Activated T-helper 1 cell treated with anti-CD3 and anti-CD28 coated beads, Interleukin-12 subunit alpha, Interleukin-12 subunit beta, Interleukin-2, Interleukin-4 antibody, amounts not matched to agents 30 ng/mL and 10 ng/mL and 1 ng/mL, durations not matched to agents 14 hours and 24 hours and 36 hours (primary cell): ENCODE measurements around the gene STXBP6. TPM values are rescaled to one million over a fixed set of nuclear protein-coding genes. Genes with fewer than 3 reads are reported as not detected.

ENCODE experiments used
- DNase-seq: peaks from one replicate; pipeline ENCODE4 v3.0.0; 2021; ENCODE audit warnings: low spot score
- H3K27ac Mint-ChIP-seq: one replicate; pipeline ENCODE4 v1.8.0; 2021; ENCODE audit warnings: mild to moderate bottlenecking, mixed read lengths
- H3K27me3 Mint-ChIP-seq: one replicate; pipeline ENCODE4 v1.8.0; 2022; ENCODE audit warnings: mild to moderate bottlenecking, moderate library complexity, mixed read lengths; ENCODE audit not compliant: insufficient read depth
- H3K36me3 Mint-ChIP-seq: one replicate; pipeline ENCODE4 v1.8.0; 2021; ENCODE audit warnings: low read depth, mixed read lengths
- H3K4me1 Mint-ChIP-seq: one replicate; pipeline ENCODE4 v1.8.0; 2021; ENCODE audit warnings: low read depth, mixed read lengths
- H3K4me3 Mint-ChIP-seq: one replicate; pipeline ENCODE4 v1.8.0; 2021; ENCODE audit warnings: mild to moderate bottlenecking, moderate library complexity, mixed read lengths
- H3K9me3 Mint-ChIP-seq: one replicate; pipeline ENCODE4 v1.8.0; 2021; ENCODE audit warnings: mixed read lengths
- intact Hi-C: fragments of 100-400 bp; cut with micrococcal nuclease; formaldehyde crosslinking; loops from one replicate; pipeline ENCODE4 v1.15.1; 2024
- total RNA-seq: library from RNA; stranded (reverse); gene quantifications from 2 replicates; pipeline ENCODE4 v1.2.3, GENCODE V29; 2022

STXBP6 gene
- total RNA-seq, 1 donor from 2014 or later = not detected

DNA sequence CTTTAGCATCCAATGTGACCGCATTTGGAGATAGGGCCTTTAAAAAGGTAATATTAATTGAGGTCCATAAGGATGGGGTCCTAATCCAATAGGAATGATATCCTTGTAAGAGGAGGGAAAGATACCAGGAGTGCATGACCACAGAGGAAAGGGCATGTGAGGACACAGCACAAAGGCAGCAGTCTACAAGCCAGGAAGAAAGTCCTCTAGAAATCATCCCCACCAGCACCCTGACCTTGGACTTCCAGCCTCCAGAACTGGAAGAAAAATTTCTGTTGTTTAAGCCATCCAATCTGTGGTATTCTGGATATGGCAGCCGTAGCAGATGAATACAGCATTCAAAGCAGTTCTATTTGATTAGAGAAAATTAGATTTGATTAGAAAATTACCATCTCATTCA, 145.4 kb downstream of the STXBP6 start:
- intact Hi-C loops = no loop called here
- Mint-ChIP-seq H3K4me3 (no peak overlapping the region), H3K4me1 (no peaks in the 10 kb centered on the region), H3K27me3 (peaks cover 5% of the 10 kb centered on the region), H3K9me3 (no peaks in the 10 kb centered on the region), H3K27ac (no peak overlapping the region), H3K36me3 (no peaks in the 10 kb centered on the region)
- no peak for DNase-seq

DNA sequence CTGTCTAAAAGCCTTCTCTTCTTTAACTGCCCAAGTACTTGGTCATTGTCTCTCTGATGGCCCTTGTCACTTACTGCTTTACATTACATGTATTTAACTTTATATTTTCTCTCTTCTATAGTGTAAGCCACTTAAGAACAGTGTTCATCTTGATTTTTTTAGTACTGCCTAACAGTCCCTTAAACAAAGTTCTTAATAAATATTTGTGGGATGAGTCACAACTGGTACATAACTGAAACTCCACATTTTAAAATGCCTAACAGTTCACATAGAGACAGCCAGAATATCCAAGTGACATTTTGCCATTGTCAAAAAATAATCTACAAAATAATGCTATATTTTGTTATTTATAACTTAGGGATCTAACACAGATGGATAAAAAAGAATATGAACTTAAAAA, 146.6 kb downstream of the STXBP6 start:
- no peaks in the 10 kb centered on the region for H3K9me3 Mint-ChIP-seq
- no peak overlapping the region for H3K27ac Mint-ChIP-seq
- H3K4me3 Mint-ChIP-seq = no peak overlapping the region
- DNase-seq = no peak
- H3K36me3 Mint-ChIP-seq = no peaks in the 10 kb centered on the region
- no peaks in the 10 kb centered on the region for H3K4me1 Mint-ChIP-seq
- peaks cover 5% of the 10 kb centered on the region for H3K27me3 Mint-ChIP-seq
- intact Hi-C loops = no loop called here

DNA sequence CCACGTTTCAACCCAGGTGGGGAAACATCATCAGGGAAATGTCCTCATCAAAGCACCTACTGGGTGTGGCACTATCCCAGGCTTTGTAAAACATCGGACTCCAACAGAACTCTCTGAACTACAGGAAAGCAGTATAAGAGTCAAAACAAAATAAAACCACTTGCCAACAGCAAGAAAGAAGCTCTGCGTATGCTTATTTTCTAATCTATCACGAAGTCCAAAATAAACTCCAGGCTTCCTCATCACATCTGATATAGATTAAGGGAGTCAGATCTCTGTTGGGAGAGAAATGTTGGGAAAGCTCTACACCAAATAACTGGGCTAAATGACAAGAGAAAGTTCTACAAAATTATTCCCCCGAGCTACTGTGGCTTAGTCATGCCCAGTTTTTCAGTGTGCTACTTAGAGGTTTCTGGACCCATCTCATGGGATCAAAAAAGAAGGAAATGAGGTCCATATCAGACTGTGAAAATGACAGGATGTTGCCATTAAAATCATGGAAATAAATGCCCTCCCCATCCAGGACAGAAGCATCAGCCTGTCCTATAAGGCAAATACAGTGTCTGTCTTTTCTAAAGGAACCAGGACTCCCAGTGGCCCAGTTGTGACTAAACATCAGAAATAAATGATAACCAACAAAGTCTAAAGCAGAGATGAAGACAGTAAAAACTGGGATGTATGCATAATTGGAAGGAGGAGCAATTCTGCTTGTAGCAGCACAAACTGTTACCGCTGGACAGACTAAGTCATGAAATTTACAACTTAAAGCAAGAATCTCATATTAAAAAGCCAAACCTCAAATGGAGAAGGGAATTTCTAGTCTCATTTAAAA, 149.5 kb downstream of the STXBP6 start:
- no peaks in the 10 kb centered on the region for H3K27me3 Mint-ChIP-seq

DNA sequence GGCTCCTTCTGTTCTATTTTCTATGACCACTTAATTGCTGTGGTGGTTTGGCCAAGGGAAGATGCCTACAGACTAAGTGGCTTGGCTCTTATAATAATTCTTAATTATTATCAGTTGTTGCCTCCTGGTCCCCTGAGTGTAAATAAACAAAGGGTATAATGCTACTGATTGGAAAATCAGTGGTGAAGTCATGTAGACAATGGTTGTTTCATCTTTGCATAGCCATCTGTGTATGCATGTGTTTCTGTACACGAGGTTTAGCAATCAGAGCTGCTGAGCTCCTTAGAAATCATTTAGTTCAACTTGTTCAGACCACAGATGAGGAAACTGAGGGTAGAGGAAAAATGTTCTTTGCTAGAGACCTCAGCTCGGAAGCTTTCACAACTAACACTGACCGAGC, 152.2 kb downstream of the STXBP6 start:
- no peaks in the 10 kb centered on the region for H3K4me1 Mint-ChIP-seq
- H3K36me3 Mint-ChIP-seq = no peaks in the 10 kb centered on the region
- no peaks in the 10 kb centered on the region for H3K27me3 Mint-ChIP-seq
- no peak for DNase-seq
- H3K9me3 Mint-ChIP-seq = no peaks in the 10 kb centered on the region
- H3K4me3 Mint-ChIP-seq = no peak overlapping the region
- intact Hi-C loops = no loop called here
- H3K27ac Mint-ChIP-seq = no peak overlapping the region

More for the DNA sequence above, 149.5 kb downstream of the STXBP6 start:
- Mint-ChIP-seq H3K4me3 (no peak overlapping the region), H3K9me3 (no peaks in the 10 kb centered on the region), H3K27ac (no peak overlapping the region), H3K4me1 (no peaks in the 10 kb centered on the region), H3K36me3 (no peaks in the 10 kb centered on the region)
- intact Hi-C loops = no loop called here
- no peak for DNase-seq

- Mint-ChIP-seq H3K9me3 (no peaks in the 10 kb centered on the region), H3K27me3 (no peaks in the 10 kb centered on the region), H3K4me3 (no peak overlapping the region), H3K36me3 (no peaks in the 10 kb centered on the region), H3K4me1 (no peaks in the 10 kb centered on the region), H3K27ac (no peak overlapping the region)
- intact Hi-C loops = no loop called here
- DNase-seq = no peak
These were observed 154.3 kb downstream of the STXBP6 start for GRCh38 chr14:24895622-24896021.

- Mint-ChIP-seq H3K4me1 (no peaks in the 10 kb centered on the region), H3K27me3 (no peaks in the 10 kb centered on the region), H3K27ac (no peak overlapping the region), H3K4me3 (no peak overlapping the region), H3K36me3 (no peaks in the 10 kb centered on the region), H3K9me3 (no peaks in the 10 kb centered on the region)
- no peak for DNase-seq
- intact Hi-C loops = no loop called here
These were observed 154.7 kb downstream of the STXBP6 start for GRCh38 chr14:24895243-24895583.

DNA sequence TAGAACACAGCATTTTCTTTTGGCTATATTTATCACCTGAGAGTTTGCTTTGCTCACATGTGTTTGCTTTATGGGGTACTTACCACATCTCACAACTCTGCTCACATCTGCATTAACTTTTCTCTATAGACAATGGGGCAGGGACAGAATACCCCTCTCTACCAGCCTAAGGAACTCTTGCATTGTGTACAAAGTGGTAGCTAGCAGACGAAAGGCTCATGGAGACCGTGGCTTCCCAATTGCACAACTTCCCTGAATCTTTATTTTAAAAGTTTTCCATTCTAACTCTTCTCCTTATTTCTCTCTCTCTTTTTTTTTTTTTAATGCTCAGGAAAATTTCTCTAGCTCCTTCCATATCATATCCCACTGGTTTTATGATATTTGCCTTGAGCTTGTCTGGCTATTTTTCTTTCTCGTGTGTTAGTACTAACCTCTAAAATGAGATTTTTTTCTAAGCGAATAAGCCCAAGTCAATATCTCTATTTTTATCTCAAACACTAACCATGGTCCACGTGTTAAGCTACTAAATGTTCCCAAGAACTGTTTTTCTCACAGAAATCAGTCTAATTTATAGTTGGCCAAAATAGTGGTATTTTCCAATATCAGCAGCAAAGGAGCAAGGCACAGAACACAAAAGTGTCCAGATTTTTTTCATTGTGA, 155.2 kb downstream of the STXBP6 start:
- H3K36me3 Mint-ChIP-seq = no peaks in the 10 kb centered on the region
- H3K4me3 Mint-ChIP-seq = no peak overlapping the region
- H3K27me3 Mint-ChIP-seq = no peaks in the 10 kb centered on the region
- no peak overlapping the region for H3K27ac Mint-ChIP-seq
- H3K9me3 Mint-ChIP-seq = no peaks in the 10 kb centered on the region
- intact Hi-C loops = no loop called here
- DNase-seq = no peak
- H3K4me1 Mint-ChIP-seq = no peaks in the 10 kb centered on the region

DNA sequence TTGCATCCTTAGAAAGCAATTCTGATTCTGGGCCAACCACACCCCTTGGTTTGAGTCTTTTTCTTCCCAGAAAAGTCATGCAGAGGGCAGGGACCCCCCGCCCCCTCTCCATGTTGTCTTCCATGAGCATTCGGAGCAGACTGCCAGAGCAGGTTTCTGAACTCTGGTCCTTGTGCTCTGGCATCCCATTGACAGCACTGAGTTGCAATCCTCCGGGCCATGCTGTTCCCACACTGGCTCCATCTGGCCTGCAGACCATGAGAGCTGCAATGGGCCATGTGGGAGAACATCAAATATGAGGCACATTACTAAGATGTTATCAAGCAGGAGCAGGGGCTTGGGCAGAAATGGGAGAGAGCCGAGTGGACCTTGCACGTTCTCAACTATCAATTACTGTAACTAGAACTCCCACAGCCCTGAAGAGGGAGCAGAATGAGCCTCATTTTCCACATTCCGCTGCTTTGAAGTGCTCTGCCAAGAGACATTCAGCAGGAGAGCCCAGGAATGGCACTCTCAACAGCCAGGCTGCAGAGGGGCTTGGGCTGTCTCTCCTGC, 157.4 kb downstream of the STXBP6 start:
- intact Hi-C loops = no loop called here
- peaks cover 4% of the 10 kb centered on the region for H3K27me3 Mint-ChIP-seq
- H3K4me3 Mint-ChIP-seq = no peak overlapping the region
- no peaks in the 10 kb centered on the region for H3K4me1 Mint-ChIP-seq
- H3K36me3 Mint-ChIP-seq = no peaks in the 10 kb centered on the region
- no peak for DNase-seq
- no peaks in the 10 kb centered on the region for H3K9me3 Mint-ChIP-seq
- H3K27ac Mint-ChIP-seq = no peak overlapping the region

- H3K27ac Mint-ChIP-seq = no peak overlapping the region
- no peaks in the 10 kb centered on the region for H3K4me1 Mint-ChIP-seq
- H3K36me3 Mint-ChIP-seq = no peaks in the 10 kb centered on the region
- no peaks in the 10 kb centered on the region for H3K9me3 Mint-ChIP-seq
- intact Hi-C loops = no loop called here
- H3K4me3 Mint-ChIP-seq = no peak overlapping the region
- H3K27me3 Mint-ChIP-seq = peaks cover 4% of the 10 kb centered on the region
- no peak for DNase-seq
These were observed 157.9 kb downstream of the STXBP6 start for GRCh38 chr14:24891987-24892496.

- Mint-ChIP-seq H3K27ac (no peak overlapping the region), H3K27me3 (peaks cover 4% of the 10 kb centered on the region)
- intact Hi-C loops = no loop called here
These were observed 159.2 kb downstream of the STXBP6 start for GRCh38 chr14:24890716-24891115.

GRCh38 chr14:24889843-24890242, 160.1 kb downstream of the STXBP6 start:
- peaks cover 4% of the 10 kb centered on the region for H3K27me3 Mint-ChIP-seq
- H3K27ac Mint-ChIP-seq = no peak overlapping the region
- no peaks in the 10 kb centered on the region for H3K36me3 Mint-ChIP-seq
- DNase-seq = no peak
- H3K4me1 Mint-ChIP-seq = no peaks in the 10 kb centered on the region
- H3K9me3 Mint-ChIP-seq = no peaks in the 10 kb centered on the region
- H3K4me3 Mint-ChIP-seq = no peak overlapping the region
- intact Hi-C loops = no loop called here

More at GRCh38 chr14:24890716-24891115, 159.2 kb downstream of the STXBP6 start:
- DNase-seq = no peak
- H3K4me3 Mint-ChIP-seq = no peak overlapping the region
- H3K4me1 Mint-ChIP-seq = no peaks in the 10 kb centered on the region
- H3K36me3 Mint-ChIP-seq = no peaks in the 10 kb centered on the region
- H3K9me3 Mint-ChIP-seq = no peaks in the 10 kb centered on the region

DNA sequence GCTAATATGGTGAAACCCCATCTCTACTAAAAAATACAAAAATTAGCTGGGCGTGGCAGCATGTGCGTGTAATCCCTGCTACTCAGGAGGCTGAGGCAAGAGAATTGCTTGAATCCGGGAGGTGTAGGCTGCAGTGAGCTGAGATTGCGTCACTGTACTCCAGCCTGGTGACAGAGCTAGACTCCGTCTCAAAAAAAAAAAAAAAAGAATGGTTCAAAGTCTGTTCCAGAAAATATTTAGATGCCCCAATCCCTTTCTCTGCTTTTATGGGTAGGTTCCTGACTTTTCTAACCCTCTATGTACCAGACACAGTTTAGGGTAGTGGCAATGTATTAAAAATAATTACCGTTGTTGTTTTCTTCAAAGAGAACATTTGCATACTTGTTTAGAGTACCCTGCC, 161.4 kb downstream of the STXBP6 start:
- H3K4me3 Mint-ChIP-seq = no peak overlapping the region
- no peak overlapping the region for H3K27ac Mint-ChIP-seq

GRCh38 chr14:24887623-24888304, 162.2 kb downstream of the STXBP6 start:
- intact Hi-C loops = no loop called here
- H3K9me3 Mint-ChIP-seq = no peaks in the 10 kb centered on the region
- H3K4me3 Mint-ChIP-seq = no peak overlapping the region
- no peaks in the 10 kb centered on the region for H3K36me3 Mint-ChIP-seq
- H3K27me3 Mint-ChIP-seq = peaks cover 4% of the 10 kb centered on the region
- H3K27ac Mint-ChIP-seq = no peak overlapping the region
- no peak for DNase-seq
- no peaks in the 10 kb centered on the region for H3K4me1 Mint-ChIP-seq

More for the DNA sequence above, 161.4 kb downstream of the STXBP6 start:
- intact Hi-C loops = no loop called here
- Mint-ChIP-seq H3K4me1 (no peaks in the 10 kb centered on the region), H3K36me3 (no peaks in the 10 kb centered on the region), H3K9me3 (no peaks in the 10 kb centered on the region), H3K27me3 (peaks cover 4% of the 10 kb centered on the region)
- no peak for DNase-seq
